ENCODE measurements around the gene ZFP36L2.
A peak's percentile ranks its signal among the peaks of the same experiment; 100 is the strongest.
"Not testable (repeated sequence)": the region's sequence is repeated elsewhere in the genome, so short reads cannot be mapped to it uniquely, and the experiment has no call there.

The ZFP36L2 gene

DNA sequence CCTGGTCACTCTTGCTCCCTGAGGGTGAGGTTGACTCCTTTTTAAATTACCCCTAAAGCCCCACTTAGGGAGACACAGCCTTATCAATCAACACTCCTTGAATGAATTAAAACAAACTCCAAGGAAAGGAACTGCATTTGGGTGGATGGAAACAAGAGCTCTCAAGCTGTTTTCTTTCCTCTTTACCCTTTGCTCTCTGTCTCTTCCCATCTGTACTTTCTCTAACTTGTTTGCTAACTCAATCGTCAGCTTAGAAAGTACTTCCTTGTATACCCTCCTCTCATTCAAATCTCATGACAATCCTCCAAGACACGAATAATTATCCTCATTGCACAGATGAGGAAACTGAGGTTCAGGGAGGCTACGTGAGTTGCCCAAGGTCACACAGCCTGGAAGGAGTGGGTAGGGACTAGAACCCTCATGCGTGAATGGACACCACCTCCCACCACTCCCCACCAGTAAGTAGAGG is 32.7 kb downstream of the ZFP36L2 start:
- TF ChIP-seq, protein P1, sequence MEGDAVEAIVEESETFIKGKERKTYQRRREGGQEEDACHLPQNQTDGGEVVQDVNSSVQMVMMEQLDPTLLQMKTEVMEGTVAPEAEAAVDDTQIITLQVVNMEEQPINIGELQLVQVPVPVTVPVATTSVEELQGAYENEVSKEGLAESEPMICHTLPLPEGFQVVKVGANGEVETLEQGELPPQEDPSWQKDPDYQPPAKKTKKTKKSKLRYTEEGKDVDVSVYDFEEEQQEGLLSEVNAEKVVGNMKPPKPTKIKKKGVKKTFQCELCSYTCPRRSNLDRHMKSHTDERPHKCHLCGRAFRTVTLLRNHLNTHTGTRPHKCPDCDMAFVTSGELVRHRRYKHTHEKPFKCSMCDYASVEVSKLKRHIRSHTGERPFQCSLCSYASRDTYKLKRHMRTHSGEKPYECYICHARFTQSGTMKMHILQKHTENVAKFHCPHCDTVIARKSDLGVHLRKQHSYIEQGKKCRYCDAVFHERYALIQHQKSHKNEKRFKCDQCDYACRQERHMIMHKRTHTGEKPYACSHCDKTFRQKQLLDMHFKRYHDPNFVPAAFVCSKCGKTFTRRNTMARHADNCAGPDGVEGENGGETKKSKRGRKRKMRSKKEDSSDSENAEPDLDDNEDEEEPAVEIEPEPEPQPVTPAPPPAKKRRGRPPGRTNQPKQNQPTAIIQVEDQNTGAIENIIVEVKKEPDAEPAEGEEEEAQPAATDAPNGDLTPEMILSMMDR (IDR thresholded peaks at IDR 0.05; ENCODE audit: insufficient read depth, low read depth, low read length, missing control alignments) = no peak
- no peak for DNase-seq (ENCODE audit: low read depth)
- H3K4me3 ChIP-seq (ENCODE audit: low read depth, low read length) = no peak overlapping the region

DNA sequence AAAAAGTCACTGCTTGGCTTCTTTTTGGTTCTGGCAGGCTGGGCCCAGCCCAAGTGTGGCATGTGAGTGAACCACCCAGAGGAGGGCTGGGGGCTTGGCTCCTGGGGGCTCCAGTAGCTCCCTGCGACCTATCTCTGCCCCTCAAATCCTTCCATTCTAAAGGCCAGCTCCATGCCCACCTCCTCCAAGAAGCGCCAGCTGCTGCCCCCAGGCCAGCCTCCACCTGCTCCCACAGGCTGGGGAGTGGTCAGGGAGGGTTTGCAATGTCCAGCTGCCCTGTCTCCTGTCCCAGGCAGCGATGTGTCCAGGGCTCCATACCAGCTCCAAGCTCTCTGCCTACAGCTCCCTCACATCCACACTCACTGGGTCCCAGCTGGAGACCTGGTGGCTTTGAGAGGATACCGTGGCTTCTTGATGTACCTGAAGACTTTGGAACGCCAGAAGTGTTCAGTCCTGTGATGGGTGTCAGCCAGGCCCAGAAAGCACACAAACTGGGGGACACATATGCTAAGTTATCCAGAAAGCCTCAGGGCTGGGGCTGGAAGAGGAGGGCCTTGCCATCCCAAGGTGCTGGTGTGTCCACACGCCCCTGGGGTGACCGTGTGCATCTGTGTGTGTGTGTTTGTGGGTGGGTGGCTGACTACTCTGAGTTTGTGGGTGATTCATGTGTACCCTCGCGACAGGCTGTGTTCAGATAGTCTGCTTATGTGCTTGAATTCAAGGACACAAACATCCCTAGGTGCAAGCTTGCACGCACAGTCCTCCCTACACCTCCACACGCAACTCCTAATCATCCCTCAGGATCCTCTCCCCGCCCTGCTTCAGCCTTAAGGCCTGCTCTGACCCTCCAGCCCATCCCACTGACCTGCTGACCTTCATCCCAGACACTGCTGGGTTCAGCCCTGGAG is 33.4 kb downstream of the ZFP36L2 start:
- TF ChIP-seq, protein P1 (IDR thresholded peaks at IDR 0.05; ENCODE audit: insufficient read depth, low read depth, low read length, missing control alignments) = no peak
- DNase-seq (ENCODE audit: low read depth) = no peak
- H3K4me3 ChIP-seq (ENCODE audit: low read depth, low read length) = no peak overlapping the region

DNA sequence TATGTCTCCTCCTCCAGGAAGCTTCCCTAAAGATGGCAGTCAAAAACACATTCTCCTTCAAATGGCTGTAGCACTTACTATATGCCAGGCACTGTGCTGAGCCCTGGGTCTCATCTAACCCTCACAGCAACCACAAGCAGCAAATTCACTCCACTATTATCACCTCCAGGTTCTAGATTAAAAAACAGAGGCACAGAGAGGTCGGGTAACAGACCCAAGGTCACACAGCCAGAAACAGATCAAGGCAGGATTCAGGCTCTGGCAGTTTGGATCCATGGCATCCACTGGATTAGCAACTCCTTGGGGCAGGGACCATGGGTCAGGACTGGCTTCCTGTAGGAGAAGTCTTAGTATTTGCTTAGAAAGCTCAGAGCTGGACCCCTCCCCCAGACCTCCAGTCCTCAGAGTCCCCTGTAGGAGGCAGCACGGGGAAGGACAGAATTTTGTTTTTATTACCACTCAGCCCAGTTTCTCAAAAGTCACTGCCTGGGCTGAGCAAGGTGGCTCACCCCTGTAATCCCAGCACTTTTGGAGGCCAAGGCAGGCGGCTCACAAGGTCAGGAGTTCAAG is 34.4 kb downstream of the ZFP36L2 start:
- peak; percentile 49 for DNase-seq (ENCODE audit: low read depth)

DNA sequence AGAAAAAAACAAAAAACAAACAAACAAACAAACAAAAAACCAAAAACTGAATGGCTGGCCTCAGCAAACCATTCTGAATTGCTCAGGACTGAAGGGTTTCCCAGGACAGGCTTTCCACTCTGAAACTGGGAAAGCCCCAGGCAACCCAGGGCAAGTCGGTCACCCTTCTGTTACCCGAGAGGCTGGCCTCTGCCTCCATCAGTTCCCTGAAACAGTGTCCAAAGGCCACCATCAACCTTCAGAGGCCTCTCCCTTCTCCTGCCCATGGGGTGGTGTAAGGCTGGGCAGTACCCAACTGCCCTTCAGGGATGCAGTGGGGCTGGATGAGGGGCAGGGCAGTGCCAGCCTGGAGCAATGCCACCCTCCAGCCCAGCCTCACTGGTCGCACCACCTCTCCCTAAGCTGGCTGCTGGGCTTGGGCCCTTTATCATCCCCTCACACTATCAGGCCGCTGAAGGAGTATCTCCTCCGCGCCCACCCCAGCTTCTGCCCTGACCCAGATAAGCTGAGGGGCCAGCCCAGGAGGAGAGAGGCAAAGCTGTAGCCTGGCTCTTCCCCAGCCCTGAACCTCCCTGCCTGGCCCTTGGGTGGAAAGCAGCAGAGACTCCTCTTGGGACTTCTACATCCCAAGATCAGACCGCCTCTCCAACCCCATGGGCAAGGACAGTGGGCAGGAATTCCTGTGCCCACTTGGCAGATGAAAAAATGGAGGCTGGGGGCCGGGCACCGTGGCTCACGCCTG is 35.9 kb downstream of the ZFP36L2 start:
- no peak for DNase-seq (ENCODE audit: low read depth)
- TF ChIP-seq, protein P1 (IDR thresholded peaks at IDR 0.05; ENCODE audit: insufficient read depth, low read depth, low read length, missing control alignments) = no peak
- no peak overlapping the region for H3K4me3 ChIP-seq (ENCODE audit: low read depth, low read length)

More for the DNA sequence above, 34.4 kb downstream of the ZFP36L2 start:
- H3K4me3 ChIP-seq (ENCODE audit: low read depth, low read length) = no peak overlapping the region
- TF ChIP-seq, protein P1 (IDR thresholded peaks at IDR 0.05; ENCODE audit: insufficient read depth, low read depth, low read length, missing control alignments) = peak; percentile 39

DNA sequence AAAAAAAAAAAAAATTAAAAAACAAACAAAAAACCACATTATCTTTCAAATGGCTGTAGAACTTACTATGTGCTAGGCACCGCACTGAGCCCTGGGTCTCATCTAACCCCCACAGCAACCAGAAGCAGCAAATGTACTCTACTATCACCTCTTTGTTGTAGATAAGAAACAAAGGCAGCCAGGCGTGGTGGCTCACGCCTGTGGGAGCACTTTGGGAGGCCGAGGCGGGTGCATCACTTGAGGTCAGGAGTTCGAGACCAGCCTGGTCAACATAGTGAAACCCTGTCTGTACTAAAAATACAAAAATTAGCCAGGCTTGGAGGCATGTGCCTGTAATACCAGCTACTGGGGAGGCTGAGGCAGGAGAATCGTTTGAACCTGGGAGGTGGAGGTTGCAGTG is 36.5 kb downstream of the ZFP36L2 start:
- not testable (repeated sequence) for DNase-seq (ENCODE audit: low read depth); H3K4me3 ChIP-seq (ENCODE audit: low read depth, low read length)

DNA sequence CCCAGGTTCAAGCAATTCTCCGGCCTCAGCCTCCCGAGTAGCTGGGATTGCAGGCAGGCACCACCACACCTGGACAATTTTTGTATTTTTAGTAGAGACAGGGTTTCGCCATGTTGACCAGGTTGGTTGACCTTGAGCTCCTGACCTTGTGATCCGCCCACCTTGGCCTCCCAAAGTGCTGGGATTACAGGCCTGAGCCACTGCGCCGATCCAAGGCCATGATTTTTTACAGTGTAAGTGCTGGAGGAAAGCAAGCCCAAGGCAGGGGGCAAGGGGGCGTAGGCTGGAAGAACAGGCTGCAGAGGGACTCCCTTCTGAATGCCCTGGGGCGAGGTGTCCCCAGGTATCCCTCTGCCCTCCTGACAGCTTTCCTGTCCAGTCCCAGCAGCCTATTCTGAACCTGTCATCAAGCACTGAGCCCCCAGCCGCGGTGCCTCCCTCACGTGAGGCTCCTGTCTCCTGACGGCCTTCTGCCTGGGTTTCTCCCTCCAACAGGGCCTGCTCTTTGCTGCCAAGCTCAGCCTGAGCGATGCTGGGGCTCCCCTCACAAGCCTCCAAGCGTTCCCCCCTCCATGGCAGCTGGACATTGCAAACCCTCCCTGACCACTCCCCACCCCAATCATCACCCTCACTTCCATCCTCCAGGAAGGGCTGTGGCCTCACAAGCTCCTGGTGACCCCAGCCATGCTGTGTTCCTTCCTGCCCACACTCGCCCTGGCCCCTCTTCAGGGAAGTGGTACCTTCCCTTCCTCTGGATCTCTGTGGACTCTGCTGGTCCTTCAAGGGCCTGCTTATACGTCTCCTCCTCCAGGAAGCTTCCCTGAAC is 37.6 kb downstream of the ZFP36L2 start:
- TF ChIP-seq, protein P1 (IDR thresholded peaks at IDR 0.05; ENCODE audit: insufficient read depth, low read depth, low read length, missing control alignments) = no peak

More for the DNA sequence above, 37.6 kb downstream of the ZFP36L2 start:
- H3K4me3 ChIP-seq (ENCODE audit: low read depth, low read length) = no peak overlapping the region
- no peak for DNase-seq (ENCODE audit: low read depth)
